BE2C (cell line): ENCODE data around the gene UGT1A9.

ENCODE experiments used
- DNase-seq: peaks from one replicate; pipeline ENCODE4 v3.0.0-alpha.2; 2020
- H3K27me3 ChIP-seq: fragments of 250-450 bp; sonication (Bioruptor Pico); 2 replicates; pipeline ENCODE4 v1.5.1; 2020; ENCODE audit warnings: mild to moderate bottlenecking
- H3K36me3 ChIP-seq: fragments of 250-450 bp; sonication (Bioruptor Pico); 2 replicates; pipeline ENCODE4 v1.5.1; 2020; ENCODE audit warnings: mild to moderate bottlenecking
- H3K4me1 ChIP-seq: fragments of 250-450 bp; sonication (Bioruptor Pico); 2 replicates; pipeline ENCODE4 v1.5.1; 2020
- H3K4me3 ChIP-seq: 2 replicates; pipeline ENCODE4 v1.5.1; 2011; ENCODE audit warnings: low read depth, low read length
- H3K9me3 ChIP-seq: fragments of 250-450 bp; sonication (Bioruptor Pico); 2 replicates; pipeline ENCODE4 v1.5.1; 2020
- CTCF ChIP-seq: IDR thresholded peaks from 2 replicates; pipeline ENCODE4 v1.5.1; 2012; ENCODE audit warnings: mild to moderate bottlenecking, low read depth, low read length

UGT1A9 gene

DNA sequence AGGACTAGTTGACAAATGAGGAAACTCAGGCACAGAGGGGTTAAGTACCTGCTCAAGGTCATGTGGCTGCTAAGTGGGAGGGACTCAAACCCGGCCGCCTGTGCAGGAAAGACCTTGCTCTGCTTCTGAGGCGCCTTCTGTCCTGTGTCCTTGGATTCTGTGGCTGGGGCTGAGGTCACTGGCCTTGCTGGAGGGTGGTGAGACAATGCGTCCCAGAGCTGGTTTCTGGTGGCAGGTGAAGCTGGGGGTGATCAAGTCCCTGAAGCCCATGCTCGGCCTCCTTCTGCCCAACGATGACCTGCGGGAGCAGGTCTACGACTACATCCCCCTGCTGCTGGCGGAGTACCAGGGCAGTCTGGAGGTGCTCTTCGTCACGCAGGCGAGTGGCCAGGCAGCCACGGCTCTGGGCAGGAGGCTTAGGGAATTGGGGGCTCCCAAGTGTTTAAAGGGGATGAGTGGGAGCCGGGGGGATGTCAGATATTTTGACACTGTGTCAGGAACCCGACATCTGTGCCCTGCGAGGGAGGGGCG is 122.5 kb downstream of the UGT1A9 start:
- H3K9me3 ChIP-seq, result no peaks in the 10 kb centered on the region
- no peak overlapping the region for H3K4me3 ChIP-seq
- no peak for TF ChIP-seq CTCF
- no peaks in the 10 kb centered on the region for H3K36me3 ChIP-seq
- no peaks in the 10 kb centered on the region for H3K4me1 ChIP-seq
- no peaks in the 10 kb centered on the region for H3K27me3 ChIP-seq
- no peak for DNase-seq

- Histone ChIP-seq H3K9me3 (no peaks in the 10 kb centered on the region), H3K36me3 (no peaks in the 10 kb centered on the region), H3K4me1 (no peaks in the 10 kb centered on the region), H3K4me3 (no peak overlapping the region), H3K27me3 (no peaks in the 10 kb centered on the region)
- no peak for DNase-seq
- no peak for TF ChIP-seq CTCF
Measured at GRCh38 chr2:233795735-233796171, 124.1 kb downstream of the UGT1A9 start.

- TF ChIP-seq CTCF, result no peak
- no peak for DNase-seq
- no peak overlapping the region for H3K4me3 ChIP-seq
Measured at GRCh38 chr2:233796254-233796653, 124.6 kb downstream of the UGT1A9 start.

GRCh38 chr2:233798335-233799086 is 126.8 kb downstream of the UGT1A9 start:
- no peaks in the 10 kb centered on the region for H3K36me3 ChIP-seq
- H3K9me3 ChIP-seq, result no peaks in the 10 kb centered on the region
- H3K4me3 ChIP-seq, result no peak overlapping the region
- DNase-seq, result no peak
- H3K27me3 ChIP-seq, result no peaks in the 10 kb centered on the region
- no peaks in the 10 kb centered on the region for H3K4me1 ChIP-seq
- no peak for TF ChIP-seq CTCF

More at GRCh38 chr2:233796254-233796653, 124.6 kb downstream of the UGT1A9 start:
- H3K9me3 ChIP-seq, result no peaks in the 10 kb centered on the region
- H3K4me1 ChIP-seq, result no peaks in the 10 kb centered on the region
- H3K27me3 ChIP-seq, result no peaks in the 10 kb centered on the region
- no peaks in the 10 kb centered on the region for H3K36me3 ChIP-seq

- H3K4me3 ChIP-seq, result no peak overlapping the region
- TF ChIP-seq CTCF, result no peak
- H3K36me3 ChIP-seq, result no peaks in the 10 kb centered on the region
- no peaks in the 10 kb centered on the region for H3K9me3 ChIP-seq
- no peak for DNase-seq
- no peaks in the 10 kb centered on the region for H3K4me1 ChIP-seq
- no peaks in the 10 kb centered on the region for H3K27me3 ChIP-seq
Measured at GRCh38 chr2:233799087-233799665, 127.5 kb downstream of the UGT1A9 start.

GRCh38 chr2:233799716-233800115 is 128.0 kb downstream of the UGT1A9 start:
- Histone ChIP-seq H3K9me3 (no peaks in the 10 kb centered on the region), H3K36me3 (no peaks in the 10 kb centered on the region), H3K4me1 (no peaks in the 10 kb centered on the region), H3K27me3 (no peaks in the 10 kb centered on the region), H3K4me3 (no peak overlapping the region)
- no peak for TF ChIP-seq CTCF
- no peak for DNase-seq
